Forelimb muscle (tissue), 1 donor: Measurements from ENCODE around the gene IGSF9B. TPM values are rescaled to one million over a fixed set of nuclear protein-coding genes. Genes with fewer than 3 reads are reported as not detected.
"Not testable (repeated sequence)": the region's sequence is repeated elsewhere in the genome, so short reads cannot be mapped to it uniquely, and the experiment has no call there.

Experiments used
- DNase-seq: peaks from one replicate; pipeline ENCODE4 v3.0.0-alpha.2; 2013; ENCODE audit warnings: low read depth
- polyA plus RNA-seq: library from polyadenylated mRNA; unstranded; fragments of 120-200 nt; gene quantifications from one replicate; pipeline ENCODE4 v1.2.1, GENCODE V29; 2013; ENCODE audit not compliant: insufficient read length

The IGSF9B gene
- polyA plus RNA-seq, result 11.8 TPM

- DNase-seq, result no peak
These were observed at the start of gene IGSF9B for GRCh38 chr11:133956650-133957633. Gene IGSF9B (minus strand): TSS chr11:133956968. CDS start chr11:133956754, 214 bp downstream.

GRCh38 chr11:134004496-134005172, 47.9 kb upstream of the IGSF9B start:
- no peak for DNase-seq

GRCh38 chr11:134003792-134004495, 47.2 kb upstream of the IGSF9B start:
- no peak for DNase-seq

GRCh38 chr11:134002819-134003218, 46.1 kb upstream of the IGSF9B start:
- DNase-seq, result not testable (repeated sequence)

GRCh38 chr11:134002338-134002737, 45.6 kb upstream of the IGSF9B start:
- not testable (repeated sequence) for DNase-seq

GRCh38 chr11:134001596-134001995, 44.8 kb upstream of the IGSF9B start:
- DNase-seq, result no peak

- no peak for DNase-seq
These were observed 44.3 kb upstream of the IGSF9B start for GRCh38 chr11:134001088-134001487.

- DNase-seq, result no peak
These were observed 42.6 kb upstream of the IGSF9B start for GRCh38 chr11:133999355-133999754.

GRCh38 chr11:133997554-133997953, 40.8 kb upstream of the IGSF9B start:
- DNase-seq, result no peak

- no peak for DNase-seq
These were observed 39.9 kb upstream of the IGSF9B start for GRCh38 chr11:133996671-133997070.

- no peak for DNase-seq
These were observed 38.3 kb upstream of the IGSF9B start for GRCh38 chr11:133995066-133995465.

GRCh38 chr11:133993921-133994320, 37.2 kb upstream of the IGSF9B start:
- DNase-seq, result no peak

GRCh38 chr11:133993107-133993506, 36.3 kb upstream of the IGSF9B start:
- no peak for DNase-seq

- DNase-seq, result no peak
These were observed 35.4 kb upstream of the IGSF9B start for GRCh38 chr11:133992121-133992520.

- no peak for DNase-seq
These were observed 34.3 kb upstream of the IGSF9B start for GRCh38 chr11:133991101-133991500.

- DNase-seq, result no peak
These were observed 33.7 kb upstream of the IGSF9B start for GRCh38 chr11:133990501-133990900.

GRCh38 chr11:133988686-133989410, 32.1 kb upstream of the IGSF9B start:
- DNase-seq, result no peak

GRCh38 chr11:133987171-133987570, 30.4 kb upstream of the IGSF9B start:
- DNase-seq, result no peak

- DNase-seq, result no peak
These were observed 29.5 kb upstream of the IGSF9B start for GRCh38 chr11:133985981-133986944.

- no peak for DNase-seq
These were observed 28.1 kb upstream of the IGSF9B start for GRCh38 chr11:133984828-133985227.
